Caco-2 (cell line): ENCODE measurements around the gene ACOT12. TPM values are rescaled to one million over a fixed set of nuclear protein-coding genes. Genes with fewer than 3 reads are reported as not detected.

ENCODE experiments used
- BruUV-seq: library from RNA; stranded (reverse); fragments of 400-500 nt; replicated peaks from 2 replicates; lab custom pipeline; 2021; lab: Mats Ljungman, UMichigan
- CTCF ChIA-PET: fragments of 300-600 bp; sonication (Branson Sonifier 250); formaldehyde crosslinking; loops from one replicate; lab custom pipeline; 2022; ENCODE audit warnings: antibody characterized with exemption; lab: Charles Lee
- POLR2A ChIA-PET: fragments of 300-600 bp; sonication (Branson Sonifier 250); formaldehyde crosslinking; loops from one replicate; lab custom pipeline; 2022; ENCODE audit warnings: antibody characterized with exemption; lab: Charles Lee
- DNase-seq, 2 experiments: peaks; one replicate each; pipeline versions ENCODE4 v3.0.0 to v3.0.0-alpha.2; 2020 to 2022
- H3K27me3 ChIP-seq: replicated peaks from 2 replicates; pipeline ENCODE4 v1.6.0; 2011; ENCODE audit warnings: low read length; ENCODE audit not compliant: control insufficient read depth, insufficient read depth
- H3K36me3 ChIP-seq: 2 replicates; pipeline ENCODE4 v1.5.1; 2011; ENCODE audit warnings: low read length; ENCODE audit not compliant: control insufficient read depth, insufficient read depth
- H3K4me1 ChIP-seq: fragments of 250-450 bp; sonication (Bioruptor Pico); 2 replicates; pipeline ENCODE4 v1.5.1; 2020; ENCODE audit warnings: mild to moderate bottlenecking
- H3K4me3 ChIP-seq: 2 replicates; pipeline ENCODE4 v1.5.1; 2011; ENCODE audit warnings: low read depth, mild to moderate bottlenecking, control low read depth, low read length
- H3K9me3 ChIP-seq: fragments of 250-450 bp; sonication (Bioruptor Pico); 2 replicates; pipeline ENCODE4 v1.5.1; 2020; ENCODE audit warnings: mild to moderate bottlenecking, moderate library complexity
- H3K27ac Mint-ChIP-seq: one replicate; pipeline ENCODE4 v1.8.0; 2022; ENCODE audit warnings: mixed read lengths; ENCODE audit not compliant: unreplicated experiment
- H3K27me3 Mint-ChIP-seq: one replicate; pipeline ENCODE4 v1.8.0; 2022; ENCODE audit warnings: mixed read lengths; ENCODE audit not compliant: insufficient read depth, unreplicated experiment
- H3K36me3 Mint-ChIP-seq: one replicate; pipeline ENCODE4 v1.8.0; 2022; ENCODE audit warnings: mild to moderate bottlenecking, mixed read lengths; ENCODE audit not compliant: insufficient read depth, unreplicated experiment
- H3K4me1 Mint-ChIP-seq: one replicate; pipeline ENCODE4 v1.8.0; 2022; ENCODE audit warnings: low read depth, mixed read lengths; ENCODE audit not compliant: unreplicated experiment
- H3K4me3 Mint-ChIP-seq: one replicate; pipeline ENCODE4 v1.8.0; 2022; ENCODE audit warnings: mild to moderate bottlenecking, moderate library complexity, mixed read lengths; ENCODE audit not compliant: unreplicated experiment
- H3K9me3 Mint-ChIP-seq: one replicate; pipeline ENCODE4 v1.8.0; 2022; ENCODE audit warnings: mixed read lengths; ENCODE audit not compliant: unreplicated experiment
- intact Hi-C: fragments of 100-400 bp; cut with micrococcal nuclease; formaldehyde crosslinking; loops from one replicate; pipeline ENCODE4 v1.10.0; 2022; ENCODE audit not compliant: unreplicated experiment
- total RNA-seq: library from RNA; stranded (reverse); gene quantifications from 2 replicates; pipeline ENCODE4 v1.2.3, GENCODE V29; 2022
- TF ChIP-seq, protein P1 (sequence below), 2 experiments: fragments of 200-600 bp in 1 of 2; IDR thresholded peaks; 1 replicate in 1 of 2; 2 replicates in 1 of 2; pipeline versions ENCODE4 v1.5.1 to v1.8.0; 2011 to 2022; ENCODE audit warnings: antibody characterized with exemption in 1 of 2, control low read depth in 1 of 2, inconsistent platforms in 1 of 2, low read depth in 1 of 2, low read length in 1 of 2, mild to moderate bottlenecking in 1 of 2, moderate library complexity in 1 of 2; ENCODE audit not compliant: insufficient read depth in 1 of 2, severe bottlenecking in 1 of 2, unreplicated experiment in 1 of 2

Gene ACOT12
- total RNA-seq, 1 experiment from 2014 or later: 1.4 TPM

- intact Hi-C loops: no loop called here
- no peaks in the 10 kb centered on the region for H3K27me3 ChIP-seq
- Mint-ChIP-seq H3K36me3 (peaks cover 32% of the 10 kb centered on the region), H3K4me1 (no peaks in the 10 kb centered on the region), H3K27me3 (no peaks in the 10 kb centered on the region), H3K4me3 (no peak overlapping the region), H3K27ac (no peak overlapping the region), H3K9me3 (no peaks in the 10 kb centered on the region)
- no TSS peak for BruUV-seq
- no peak for DNase-seq
- ChIA-PET CTCF (no interaction called here), POLR2A (no interaction called here)
- peaks cover 4% of the 10 kb centered on the region for H3K36me3 ChIP-seq
- H3K4me3 ChIP-seq: no peak overlapping the region
- TF ChIP-seq, protein P1, sequence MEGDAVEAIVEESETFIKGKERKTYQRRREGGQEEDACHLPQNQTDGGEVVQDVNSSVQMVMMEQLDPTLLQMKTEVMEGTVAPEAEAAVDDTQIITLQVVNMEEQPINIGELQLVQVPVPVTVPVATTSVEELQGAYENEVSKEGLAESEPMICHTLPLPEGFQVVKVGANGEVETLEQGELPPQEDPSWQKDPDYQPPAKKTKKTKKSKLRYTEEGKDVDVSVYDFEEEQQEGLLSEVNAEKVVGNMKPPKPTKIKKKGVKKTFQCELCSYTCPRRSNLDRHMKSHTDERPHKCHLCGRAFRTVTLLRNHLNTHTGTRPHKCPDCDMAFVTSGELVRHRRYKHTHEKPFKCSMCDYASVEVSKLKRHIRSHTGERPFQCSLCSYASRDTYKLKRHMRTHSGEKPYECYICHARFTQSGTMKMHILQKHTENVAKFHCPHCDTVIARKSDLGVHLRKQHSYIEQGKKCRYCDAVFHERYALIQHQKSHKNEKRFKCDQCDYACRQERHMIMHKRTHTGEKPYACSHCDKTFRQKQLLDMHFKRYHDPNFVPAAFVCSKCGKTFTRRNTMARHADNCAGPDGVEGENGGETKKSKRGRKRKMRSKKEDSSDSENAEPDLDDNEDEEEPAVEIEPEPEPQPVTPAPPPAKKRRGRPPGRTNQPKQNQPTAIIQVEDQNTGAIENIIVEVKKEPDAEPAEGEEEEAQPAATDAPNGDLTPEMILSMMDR (IDR thresholded peaks at IDR 0.05; ENCODE audit: insufficient read depth in 1 of 2, low read depth in 1 of 2, low read length in 1 of 2, severe bottlenecking in 1 of 2, unreplicated experiment in 1 of 2): no peak
- no peaks in the 10 kb centered on the region for H3K9me3 ChIP-seq
- peaks cover 2% of the 10 kb centered on the region; the same call in 1 of the 2 replicates for H3K4me1 ChIP-seq
Measured at GRCh38 chr5:81315830-81316229, 78.1 kb downstream of the ACOT12 start.

- peaks cover 35% of the 10 kb centered on the region for H3K36me3 Mint-ChIP-seq
- no peak overlapping the region for H3K4me3 Mint-ChIP-seq
- no peak overlapping the region for H3K27ac Mint-ChIP-seq
- H3K9me3 ChIP-seq: no peaks in the 10 kb centered on the region
- peaks cover 7% of the 10 kb centered on the region for H3K4me1 ChIP-seq
- no peak for DNase-seq
- no peaks in the 10 kb centered on the region for H3K27me3 Mint-ChIP-seq
- H3K27me3 ChIP-seq: no peaks in the 10 kb centered on the region
- no peaks in the 10 kb centered on the region for H3K4me1 Mint-ChIP-seq
- CTCF ChIA-PET: no interaction called here
- TF ChIP-seq, protein P1 (IDR thresholded peaks at IDR 0.05; ENCODE audit: insufficient read depth in 1 of 2, low read depth in 1 of 2, low read length in 1 of 2, severe bottlenecking in 1 of 2, unreplicated experiment in 1 of 2): no peak
- intact Hi-C loops: no loop called here
- POLR2A ChIA-PET: no interaction called here
- H3K36me3 ChIP-seq: peaks cover 4% of the 10 kb centered on the region
- BruUV-seq: no TSS peak
- H3K4me3 ChIP-seq: no peak overlapping the region
- H3K9me3 Mint-ChIP-seq: no peaks in the 10 kb centered on the region
Measured at GRCh38 chr5:81315336-81315735, 78.6 kb downstream of the ACOT12 start.

DNA sequence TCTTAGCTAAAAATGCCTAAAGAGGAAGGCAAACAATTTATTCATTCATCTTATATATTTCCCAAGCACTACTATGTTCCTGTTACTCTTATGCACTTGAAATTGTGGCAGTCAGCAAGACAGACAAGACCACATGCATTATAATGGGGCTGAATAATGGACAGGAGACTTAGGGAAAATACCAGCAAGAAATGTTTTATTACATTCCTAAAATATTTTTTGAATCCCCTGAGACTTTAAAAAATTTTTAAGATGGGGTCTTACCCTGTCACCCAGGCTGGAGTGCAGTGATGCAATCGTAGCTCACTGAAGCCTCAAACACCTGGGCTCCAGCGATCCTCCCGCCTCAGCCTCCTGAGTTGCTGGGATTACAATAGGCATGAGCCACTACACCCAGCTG is 79.4 kb downstream of the ACOT12 start:
- H3K4me3 ChIP-seq: no peak overlapping the region
- H3K36me3 Mint-ChIP-seq: peaks cover 35% of the 10 kb centered on the region
- TF ChIP-seq, protein P1 (IDR thresholded peaks at IDR 0.05; ENCODE audit: insufficient read depth in 1 of 2, low read depth in 1 of 2, low read length in 1 of 2, severe bottlenecking in 1 of 2, unreplicated experiment in 1 of 2): no peak
- peaks cover 4% of the 10 kb centered on the region for H3K36me3 ChIP-seq
- POLR2A ChIA-PET: no interaction called here
- H3K9me3 Mint-ChIP-seq: no peaks in the 10 kb centered on the region
- intact Hi-C loops: no loop called here
- H3K4me1 ChIP-seq: peaks cover 10% of the 10 kb centered on the region
- H3K4me3 Mint-ChIP-seq: no peak overlapping the region
- no peaks in the 10 kb centered on the region for H3K27me3 ChIP-seq
- no peak for DNase-seq
- CTCF ChIA-PET: no interaction called here
- no peaks in the 10 kb centered on the region for H3K9me3 ChIP-seq
- no peaks in the 10 kb centered on the region for H3K27me3 Mint-ChIP-seq
- BruUV-seq: no TSS peak
- H3K4me1 Mint-ChIP-seq: no peaks in the 10 kb centered on the region
- H3K27ac Mint-ChIP-seq: no peak overlapping the region
